IPS-18a (cell line): ENCODE data around the gene MEN1.

Experiments used
- H3K27ac ChIP-seq: one replicate; pipeline ENCODE4 v1.5.1; 2013; ENCODE audit warnings: low read length
- H3K27me3 ChIP-seq: one replicate; pipeline ENCODE4 v1.6.1; 2013; ENCODE audit warnings: mild to moderate bottlenecking, low read length; ENCODE audit not compliant: control insufficient read depth, insufficient read depth
- H3K36me3 ChIP-seq: one replicate; pipeline ENCODE4 v1.6.1; 2013; ENCODE audit warnings: low read depth, low read length; ENCODE audit not compliant: control insufficient read depth
- H3K4me1 ChIP-seq: one replicate; pipeline ENCODE4 v1.6.1; 2013; ENCODE audit warnings: low read depth, low read length; ENCODE audit not compliant: control insufficient read depth
- H3K4me3 ChIP-seq: one replicate; pipeline ENCODE4 v1.5.1; 2013; ENCODE audit warnings: low read length
- H3K9ac ChIP-seq: one replicate; pipeline ENCODE4 v1.6.1; 2013; ENCODE audit warnings: mild to moderate bottlenecking, low read length, moderate library complexity
- H3K9me3 ChIP-seq: one replicate; pipeline ENCODE4 v1.6.1; 2013; ENCODE audit warnings: low read depth, low read length; ENCODE audit not compliant: control insufficient read depth

Gene MEN1

GRCh38 chr11:64810271-64810890 lies at the start of gene MEN1:
Gene MEN1, minus strand, starts transcription at chr11:64810551. Its CDS starts 442 bp downstream, at chr11:64810109.
- peak within 1 kb of the TSS; percentile 89 for H3K4me3 ChIP-seq
- H3K27me3 ChIP-seq, result no peaks in the 10 kb centered on the region
- peak within 1 kb of the TSS; percentile 59 for H3K9ac ChIP-seq
- no peak within 1 kb of the TSS for H3K27ac ChIP-seq
- peaks cover 5% of the 10 kb centered on the region for H3K4me1 ChIP-seq
- peaks cover 5% of the 10 kb centered on the region for H3K36me3 ChIP-seq
- H3K9me3 ChIP-seq, result no peaks in the 10 kb centered on the region

GRCh38 chr11:64859542-64860414 lies 49.4 kb upstream of the MEN1 start:
- Histone ChIP-seq H3K27me3 (no peaks in the 10 kb centered on the region), H3K9me3 (no peaks in the 10 kb centered on the region), H3K9ac (no peak overlapping the region), H3K4me3 (no peak overlapping the region), H3K27ac (no peak overlapping the region), H3K36me3 (no peaks in the 10 kb centered on the region), H3K4me1 (peaks cover 19% of the 10 kb centered on the region)

- no peak overlapping the region for H3K4me3 ChIP-seq
Observed at GRCh38 chr11:64858467-64859263, 48.3 kb upstream of the MEN1 start.

GRCh38 chr11:64857485-64857884 lies 47.1 kb upstream of the MEN1 start:
- H3K27ac ChIP-seq, result no peak overlapping the region
- H3K4me1 ChIP-seq, result peaks cover 1% of the 10 kb centered on the region
- H3K36me3 ChIP-seq, result no peaks in the 10 kb centered on the region
- H3K27me3 ChIP-seq, result no peaks in the 10 kb centered on the region
- no peaks in the 10 kb centered on the region for H3K9me3 ChIP-seq
- no peak overlapping the region for H3K4me3 ChIP-seq
- no peak overlapping the region for H3K9ac ChIP-seq

More at GRCh38 chr11:64858467-64859263, 48.3 kb upstream of the MEN1 start:
- H3K4me1 ChIP-seq, result peaks cover 13% of the 10 kb centered on the region
- H3K36me3 ChIP-seq, result no peaks in the 10 kb centered on the region
- no peak overlapping the region for H3K27ac ChIP-seq
- no peak overlapping the region for H3K9ac ChIP-seq
- H3K9me3 ChIP-seq, result no peaks in the 10 kb centered on the region
- no peaks in the 10 kb centered on the region for H3K27me3 ChIP-seq

- Histone ChIP-seq H3K9me3 (no peaks in the 10 kb centered on the region), H3K36me3 (no peaks in the 10 kb centered on the region), H3K27ac (no peak overlapping the region), H3K4me3 (no peak overlapping the region), H3K27me3 (no peaks in the 10 kb centered on the region), H3K9ac (no peak overlapping the region), H3K4me1 (no peaks in the 10 kb centered on the region)
Observed at GRCh38 chr11:64856382-64857227, 46.3 kb upstream of the MEN1 start.

- H3K4me3 ChIP-seq, result no peak overlapping the region
- H3K9ac ChIP-seq, result no peak overlapping the region
- H3K9me3 ChIP-seq, result no peaks in the 10 kb centered on the region
- H3K36me3 ChIP-seq, result no peaks in the 10 kb centered on the region
- no peaks in the 10 kb centered on the region for H3K27me3 ChIP-seq
- no peak overlapping the region for H3K27ac ChIP-seq
- H3K4me1 ChIP-seq, result peaks cover 6% of the 10 kb centered on the region
Observed at GRCh38 chr11:64855596-64856304, 45.4 kb upstream of the MEN1 start.

- Histone ChIP-seq H3K4me1 (peaks cover 6% of the 10 kb centered on the region), H3K27ac (no peak overlapping the region), H3K4me3 (no peak overlapping the region), H3K9me3 (no peaks in the 10 kb centered on the region), H3K9ac (no peak overlapping the region), H3K27me3 (no peaks in the 10 kb centered on the region), H3K36me3 (no peaks in the 10 kb centered on the region)
Observed at GRCh38 chr11:64854534-64855502, 44.5 kb upstream of the MEN1 start.

- Histone ChIP-seq H3K27ac (no peak overlapping the region), H3K9me3 (no peaks in the 10 kb centered on the region), H3K4me3 (no peak overlapping the region), H3K9ac (no peak overlapping the region), H3K36me3 (no peaks in the 10 kb centered on the region), H3K27me3 (no peaks in the 10 kb centered on the region), H3K4me1 (peaks cover 6% of the 10 kb centered on the region)
Observed at GRCh38 chr11:64854157-64854533, 43.8 kb upstream of the MEN1 start.

GRCh38 chr11:64853709-64854108 lies 43.4 kb upstream of the MEN1 start:
- Histone ChIP-seq H3K27ac (no peak overlapping the region), H3K27me3 (no peaks in the 10 kb centered on the region), H3K4me1 (peaks cover 6% of the 10 kb centered on the region), H3K36me3 (no peaks in the 10 kb centered on the region), H3K4me3 (no peak overlapping the region), H3K9ac (no peak overlapping the region), H3K9me3 (no peaks in the 10 kb centered on the region)
